Uterus (tissue), 4 donors: ENCODE data around the gene RIC1. TPM values are rescaled to one million over a fixed set of nuclear protein-coding genes. Genes with fewer than 3 reads are reported as not detected.
"Not testable (repeated sequence)": the region's sequence is repeated elsewhere in the genome, so short reads cannot be mapped to it uniquely, and the experiment has no call there.

Experiments
- DNase-seq, 2 donors: peaks; one replicate each; pipeline ENCODE4 v3.0.0-alpha.2; 2019 to 2020
- H3K27ac ChIP-seq, 2 donors: fragments of 200-600 bp; sonication (generic); 1 replicate in 1 of 2; 2 replicates in 1 of 2; pipeline ENCODE4 v1.5.1; 2016 to 2018
- H3K27me3 ChIP-seq, 2 donors: fragments of 200-600 bp; sonication (generic); one replicate each; pipeline ENCODE4 v1.5.1; 2018 to 2019; ENCODE audit warnings: control low read depth in 1 of 2
- H3K36me3 ChIP-seq, 2 donors: fragments of 200-600 bp; sonication (generic); one replicate each; pipeline ENCODE4 v1.5.1; 2019; ENCODE audit warnings: control low read depth in 1 of 2
- H3K4me1 ChIP-seq, 2 donors: fragments of 200-600 bp; sonication (generic); one replicate each; pipeline ENCODE4 v1.5.1; 2018 to 2019; ENCODE audit warnings: control low read depth in 1 of 2
- H3K4me3 ChIP-seq, 2 donors: fragments of 200-600 bp; sonication (generic); 1 replicate in 1 of 2; 2 replicates in 1 of 2; pipeline ENCODE4 v1.5.1; 2018 to 2019; ENCODE audit warnings: mild to moderate bottlenecking in 1 of 2
- H3K9me3 ChIP-seq, 2 donors: fragments of 200-600 bp; sonication (generic); one replicate each; pipeline ENCODE4 v1.5.1; 2019; ENCODE audit warnings: control low read depth in 1 of 2
- POLR2A ChIP-seq, 2 donors: fragments of 450-650 bp; IDR thresholded peaks; one replicate each; pipeline ENCODE4 v1.6.1; 2016; ENCODE audit warnings: antibody characterized with exemption in 2 of 2, mild to moderate bottlenecking in 1 of 2, moderate library complexity in 1 of 2
- intact Hi-C: fragments of 100-400 bp; cut with DNase I; formaldehyde crosslinking; loops from one replicate; pipeline ENCODE4 v1.15.1; 2023; ENCODE audit warnings: low total_unique reads
- total RNA-seq, 4 donors: library from RNA; depleted of rRNA in 3 of 4; stranded (reverse); fragments of >200 nt in 3 of 4; gene quantifications; one replicate each; pipeline versions ENCODE4 v1.1.0 to v1.2.4, GENCODE V29; 2014 to 2023
- TF ChIP-seq, protein P1 (sequence below), 4 experiments: fragments of 200-600 bp in 2 of 4; fragments of 450-650 bp in 2 of 4; sonication (generic) in 2 of 4; IDR thresholded peaks; one replicate each; pipeline ENCODE4 v1.5.1; 2016 to 2019; ENCODE audit warnings: antibody characterized with exemption in 4 of 4, mild to moderate bottlenecking in 2 of 4, moderate library complexity in 1 of 4
- donor health status: DM: yes; HTN: yes; CAD: no.

The RIC1 gene
- total RNA-seq, 4 donors from 2014 or later = 24.1 to 106 (median 52.5) TPM

DNA sequence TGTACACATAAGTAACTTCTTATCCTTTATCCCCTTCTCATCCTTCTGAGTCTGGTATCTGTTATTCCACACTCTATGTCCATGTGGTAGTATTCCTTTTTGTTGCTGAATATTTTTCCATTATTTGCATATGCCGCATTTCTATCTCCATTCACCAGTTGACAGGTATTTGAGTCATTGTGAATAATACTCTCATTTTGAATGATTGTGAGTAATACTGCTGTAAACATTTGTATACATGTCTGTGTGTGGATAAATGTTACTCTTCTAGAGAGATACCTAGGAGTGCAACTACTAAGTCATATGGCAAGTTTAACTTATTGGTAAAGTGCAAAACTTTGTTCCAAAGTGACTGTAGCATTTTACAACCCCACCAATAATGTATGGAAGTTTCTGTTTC lies 15.6 kb downstream of the RIC1 start:
- Histone ChIP-seq H3K4me3 (no peak overlapping the region), H3K27me3 (no peaks in the 10 kb centered on the region), H3K4me1 (no peaks in the 10 kb centered on the region), H3K36me3 (no peaks in the 10 kb centered on the region), H3K9me3 (peaks cover 0 to 8% of the 10 kb centered on the region in 2 donors), H3K27ac (no peak overlapping the region)
- TF ChIP-seq, protein P1, sequence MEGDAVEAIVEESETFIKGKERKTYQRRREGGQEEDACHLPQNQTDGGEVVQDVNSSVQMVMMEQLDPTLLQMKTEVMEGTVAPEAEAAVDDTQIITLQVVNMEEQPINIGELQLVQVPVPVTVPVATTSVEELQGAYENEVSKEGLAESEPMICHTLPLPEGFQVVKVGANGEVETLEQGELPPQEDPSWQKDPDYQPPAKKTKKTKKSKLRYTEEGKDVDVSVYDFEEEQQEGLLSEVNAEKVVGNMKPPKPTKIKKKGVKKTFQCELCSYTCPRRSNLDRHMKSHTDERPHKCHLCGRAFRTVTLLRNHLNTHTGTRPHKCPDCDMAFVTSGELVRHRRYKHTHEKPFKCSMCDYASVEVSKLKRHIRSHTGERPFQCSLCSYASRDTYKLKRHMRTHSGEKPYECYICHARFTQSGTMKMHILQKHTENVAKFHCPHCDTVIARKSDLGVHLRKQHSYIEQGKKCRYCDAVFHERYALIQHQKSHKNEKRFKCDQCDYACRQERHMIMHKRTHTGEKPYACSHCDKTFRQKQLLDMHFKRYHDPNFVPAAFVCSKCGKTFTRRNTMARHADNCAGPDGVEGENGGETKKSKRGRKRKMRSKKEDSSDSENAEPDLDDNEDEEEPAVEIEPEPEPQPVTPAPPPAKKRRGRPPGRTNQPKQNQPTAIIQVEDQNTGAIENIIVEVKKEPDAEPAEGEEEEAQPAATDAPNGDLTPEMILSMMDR (IDR thresholded peaks at IDR 0.05) = no peak
- no peak for TF ChIP-seq POLR2A (IDR thresholded peaks at IDR 0.05)
- DNase-seq = no peak
- intact Hi-C loops = no loop called here

DNA sequence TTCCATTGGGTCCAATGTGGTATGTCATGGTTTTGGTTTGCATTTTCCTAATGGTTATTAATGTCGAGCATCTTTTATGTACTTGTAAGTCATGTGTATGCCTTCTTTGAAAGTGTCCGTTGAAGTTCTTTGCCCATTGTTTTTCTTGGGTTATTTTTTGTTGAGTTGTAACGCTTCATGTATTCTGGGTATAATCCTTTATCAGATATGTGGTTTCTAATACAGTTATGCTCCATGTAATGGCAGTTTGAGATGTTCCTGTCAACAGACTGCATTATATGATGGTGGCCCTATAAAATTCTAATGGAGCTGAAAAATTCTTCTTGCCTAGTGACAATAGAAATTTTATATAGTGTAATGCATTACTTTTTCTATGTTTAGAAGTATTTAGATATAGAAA lies 17.2 kb downstream of the RIC1 start:
- Histone ChIP-seq H3K4me3 (no peak overlapping the region), H3K27me3 (no peaks in the 10 kb centered on the region), H3K36me3 (no peaks in the 10 kb centered on the region), H3K9me3 (peaks cover 0 to 13% of the 10 kb centered on the region in 2 donors), H3K4me1 (no peaks in the 10 kb centered on the region), H3K27ac (no peak overlapping the region)
- intact Hi-C loops = no loop called here
- no peak for DNase-seq
- TF ChIP-seq, protein P1 (IDR thresholded peaks at IDR 0.05) = no peak
- no peak for TF ChIP-seq POLR2A (IDR thresholded peaks at IDR 0.05)

DNA sequence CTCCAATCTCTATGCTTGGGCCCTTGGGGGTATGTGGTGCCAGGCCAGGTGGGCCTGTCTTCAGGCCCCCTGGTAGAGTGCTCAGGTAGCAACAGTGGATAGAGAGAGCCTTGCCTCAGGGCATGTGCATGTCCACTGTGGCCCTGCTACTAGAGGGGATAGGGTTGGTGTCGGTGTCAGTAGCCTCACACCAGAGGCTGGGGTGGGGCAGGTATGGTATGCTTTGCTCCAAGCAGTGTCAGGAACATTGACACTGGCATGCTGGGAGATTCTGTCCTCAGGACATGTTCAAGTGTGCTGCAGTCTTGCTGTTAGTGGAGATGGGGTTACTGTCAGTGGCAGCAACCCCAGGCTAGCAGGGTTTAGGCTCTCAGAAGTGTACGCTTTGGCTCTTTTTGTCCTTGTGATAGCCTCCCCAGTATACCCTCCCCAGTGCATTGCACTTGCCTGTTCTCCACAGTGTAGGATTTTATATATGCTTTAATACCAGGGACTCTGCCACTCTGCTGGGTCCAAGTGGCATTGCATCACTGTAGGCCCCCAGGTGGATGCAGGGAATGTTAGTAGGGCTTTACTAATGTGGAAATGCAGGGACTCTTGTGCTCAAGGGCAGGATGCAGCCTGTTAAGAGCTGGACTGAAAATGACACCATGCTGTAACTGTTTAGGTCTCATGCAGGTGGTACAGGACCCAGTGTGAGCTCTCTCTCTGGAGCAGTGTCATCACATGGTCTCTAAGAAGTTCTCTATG lies 21.6 kb downstream of the RIC1 start:
- Histone ChIP-seq H3K36me3 (no peaks in the 10 kb centered on the region), H3K27me3 (no peaks in the 10 kb centered on the region), H3K9me3 (peaks cover 0 to 32% of the 10 kb centered on the region in 2 donors), H3K27ac (no peak overlapping the region), H3K4me3 (no peak overlapping the region), H3K4me1 (no peaks in the 10 kb centered on the region)
- DNase-seq = no peak
- TF ChIP-seq, protein P1 (IDR thresholded peaks at IDR 0.05) = no peak
- no peak for TF ChIP-seq POLR2A (IDR thresholded peaks at IDR 0.05)
- intact Hi-C loops = no loop called here

DNA sequence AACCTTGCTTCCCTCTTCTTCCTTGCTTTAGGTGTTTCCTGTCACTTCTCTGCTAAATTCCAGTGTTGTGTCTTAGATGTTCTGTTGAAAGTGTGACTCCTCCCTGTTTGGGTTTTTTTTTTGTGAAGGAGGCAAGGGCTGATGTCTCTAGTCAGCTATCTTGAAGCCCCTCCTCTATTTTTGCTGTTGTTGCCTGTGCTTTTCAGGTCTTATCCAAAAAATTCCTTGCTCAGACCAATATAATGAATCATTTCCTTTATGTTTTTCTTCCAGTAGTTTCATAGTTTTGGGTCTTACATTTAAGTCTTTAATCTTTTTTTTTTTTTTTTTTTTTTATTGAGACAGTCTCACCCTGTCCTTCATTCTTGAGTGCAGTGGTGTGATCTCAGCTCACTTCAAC lies 22.3 kb downstream of the RIC1 start:
- H3K27ac ChIP-seq = no peak overlapping the region
- no peak for TF ChIP-seq POLR2A (IDR thresholded peaks at IDR 0.05)
- TF ChIP-seq, protein P1 (IDR thresholded peaks at IDR 0.05) = no peak
- DNase-seq = no peak
- no peaks in the 10 kb centered on the region for H3K36me3 ChIP-seq
- intact Hi-C loops = no loop called here
- H3K9me3 ChIP-seq = peaks cover 0 to 32% of the 10 kb centered on the region in 2 donors
- no peaks in the 10 kb centered on the region for H3K27me3 ChIP-seq
- no peaks in the 10 kb centered on the region for H3K4me1 ChIP-seq
- no peak overlapping the region for H3K4me3 ChIP-seq

DNA sequence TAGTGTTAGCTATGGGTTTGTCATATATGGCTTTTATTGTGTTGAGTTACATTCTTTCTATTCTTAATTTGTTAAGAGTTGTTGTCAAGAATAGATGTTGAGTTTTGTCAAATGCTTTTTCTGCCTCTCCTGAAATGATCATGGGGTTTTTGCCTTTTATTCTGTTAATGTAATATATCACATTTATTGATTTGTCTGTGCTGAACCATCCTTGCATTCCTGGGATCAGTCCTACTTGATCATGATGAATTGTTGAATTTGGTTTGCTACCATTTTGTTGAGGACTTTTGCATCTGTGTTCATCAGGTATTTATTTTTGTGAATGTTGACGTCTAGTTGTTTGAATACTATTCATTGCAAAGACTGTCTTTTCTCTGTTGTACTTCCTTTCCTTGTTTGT lies 23.9 kb downstream of the RIC1 start:
- intact Hi-C loops = no loop called here
- Histone ChIP-seq H3K36me3 (no peaks in the 10 kb centered on the region), H3K27me3 (no peaks in the 10 kb centered on the region), H3K4me1 (no peaks in the 10 kb centered on the region), H3K4me3 (no peak overlapping the region), H3K9me3 (peaks cover 0 to 32% of the 10 kb centered on the region in 2 donors), H3K27ac (no peak overlapping the region)
- DNase-seq = no peak
- TF ChIP-seq POLR2A (IDR thresholded peaks at IDR 0.05) = no peak
- TF ChIP-seq, protein P1 (IDR thresholded peaks at IDR 0.05) = no peak

GRCh38 chr9:5662804-5663203 lies 33.9 kb downstream of the RIC1 start:
- H3K9me3 ChIP-seq, H3K4me3 ChIP-seq, H3K27ac ChIP-seq, intact Hi-C loops, DNase-seq, H3K36me3 ChIP-seq, H3K4me1 ChIP-seq, H3K27me3 ChIP-seq: not testable (repeated sequence)
